NK-92 treated with Interleukin-12 subunit alpha and Interleukin-12 subunit beta, amount 100 ng/mL, for 24 hours (cell line): ENCODE measurements around the gene MACROD2.

Experiments used
- DNase-seq: peaks from one replicate; lab custom pipeline; 2025; lab: John Stamatoyannopoulos, UW

The MACROD2 gene

DNA sequence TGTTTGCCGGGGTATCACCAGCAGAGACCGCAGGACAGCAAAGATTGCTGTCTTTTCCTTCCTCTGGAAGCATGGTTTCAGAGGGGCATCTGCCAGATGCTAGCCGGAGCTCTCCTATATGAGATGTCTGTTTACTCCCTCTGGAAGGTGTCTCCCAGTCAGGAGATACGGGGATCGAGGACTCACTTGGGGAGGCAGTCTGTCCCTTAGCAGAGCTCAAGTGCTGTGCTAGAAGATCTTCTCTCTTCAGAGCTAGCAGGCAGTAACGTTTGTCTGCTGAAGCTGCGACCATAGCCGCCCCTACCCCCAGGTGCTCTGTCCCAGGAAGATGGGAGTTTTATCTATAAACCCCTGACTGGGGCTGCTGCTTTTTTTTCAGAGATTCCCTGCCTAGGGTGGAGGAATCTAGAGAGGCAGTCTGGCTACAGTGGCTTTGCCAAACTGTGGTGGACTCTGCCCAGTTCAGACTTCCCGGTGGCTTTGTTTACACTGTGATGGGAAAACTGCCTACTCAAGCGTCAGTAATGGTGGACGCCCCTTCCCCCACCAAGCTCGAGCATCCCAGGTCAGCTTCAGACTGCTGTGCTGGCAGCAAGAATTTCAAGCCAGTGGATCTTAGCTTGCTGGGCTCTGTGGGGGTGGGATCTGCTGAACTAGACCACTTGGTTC lies 475.0 kb downstream of the MACROD2 start:
- no peak for DNase-seq

DNA sequence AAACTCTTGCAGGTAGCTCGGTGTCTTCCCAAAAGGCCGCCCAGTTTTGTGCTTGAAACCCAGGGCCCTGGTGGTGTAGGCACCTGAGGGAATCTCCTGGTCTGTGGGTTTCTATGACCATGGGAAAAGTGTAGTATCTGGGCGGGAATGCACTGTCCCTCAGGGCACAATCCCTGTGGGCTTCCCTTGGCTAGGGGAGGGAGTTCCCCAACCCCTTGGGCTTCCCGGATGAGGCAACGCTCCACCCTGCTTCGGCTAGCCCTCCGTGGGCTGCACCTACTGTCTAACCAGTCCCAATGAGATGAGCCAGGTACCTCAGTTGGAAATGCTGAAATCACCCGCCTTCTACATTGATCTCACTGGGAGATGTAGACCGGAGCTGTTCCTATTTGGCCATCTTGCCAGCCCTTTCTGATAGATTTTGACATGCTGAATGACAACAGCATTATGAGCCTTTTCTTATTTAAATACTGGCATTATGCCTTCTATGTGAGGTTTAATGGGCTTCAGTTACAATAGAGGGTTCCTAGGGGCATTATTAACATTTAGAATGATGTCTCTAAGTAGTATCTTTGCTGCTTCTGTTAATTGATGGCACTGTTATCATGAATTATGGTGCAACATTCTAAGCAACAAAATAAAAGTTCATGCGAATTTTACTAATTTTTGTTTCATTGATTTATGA lies 475.8 kb downstream of the MACROD2 start:
- DNase-seq: no peak

- no peak for DNase-seq
Observed at GRCh38 chr20:14477125-14477524, 481.8 kb downstream of the MACROD2 start.

- DNase-seq: no peak
Observed at GRCh38 chr20:14478126-14478525, 482.8 kb downstream of the MACROD2 start.

DNA sequence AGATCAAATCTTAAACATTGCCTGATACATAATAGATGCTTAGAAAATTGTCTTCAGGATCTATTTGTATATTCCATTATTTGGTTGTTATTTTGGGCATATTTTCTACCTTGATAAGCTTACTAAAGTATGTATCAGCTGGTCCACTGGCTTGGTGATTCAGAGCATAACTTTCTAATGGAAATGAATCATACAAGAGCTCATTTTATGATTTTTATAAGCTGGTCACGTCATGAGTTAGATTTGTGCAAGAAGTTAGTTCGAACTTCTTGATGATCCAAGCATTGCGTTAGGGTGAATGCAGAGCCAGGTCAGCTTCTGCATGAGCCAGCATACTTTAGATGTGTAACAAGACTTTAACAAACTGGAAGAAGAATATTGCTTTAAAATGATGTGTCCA lies 486.5 kb downstream of the MACROD2 start:
- no peak for DNase-seq

DNA sequence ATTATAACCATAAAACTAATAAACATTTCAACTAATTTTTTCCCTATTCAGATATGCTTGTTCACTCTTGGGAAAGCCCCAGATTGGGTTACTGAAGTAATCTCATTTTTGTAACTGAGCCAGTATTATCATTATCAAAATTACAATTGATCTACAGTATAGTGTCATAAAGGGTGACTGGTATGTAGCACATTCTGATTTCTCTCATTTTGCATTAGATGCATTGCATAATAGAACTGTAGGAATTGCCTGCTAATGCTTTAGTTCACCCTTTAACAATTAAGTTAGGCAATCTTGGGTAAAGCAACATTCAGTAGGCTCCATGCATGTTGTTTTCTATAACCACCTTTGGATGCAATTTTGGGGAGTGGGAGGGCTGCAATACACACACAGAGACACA lies 492.9 kb downstream of the MACROD2 start:
- no peak for DNase-seq

DNA sequence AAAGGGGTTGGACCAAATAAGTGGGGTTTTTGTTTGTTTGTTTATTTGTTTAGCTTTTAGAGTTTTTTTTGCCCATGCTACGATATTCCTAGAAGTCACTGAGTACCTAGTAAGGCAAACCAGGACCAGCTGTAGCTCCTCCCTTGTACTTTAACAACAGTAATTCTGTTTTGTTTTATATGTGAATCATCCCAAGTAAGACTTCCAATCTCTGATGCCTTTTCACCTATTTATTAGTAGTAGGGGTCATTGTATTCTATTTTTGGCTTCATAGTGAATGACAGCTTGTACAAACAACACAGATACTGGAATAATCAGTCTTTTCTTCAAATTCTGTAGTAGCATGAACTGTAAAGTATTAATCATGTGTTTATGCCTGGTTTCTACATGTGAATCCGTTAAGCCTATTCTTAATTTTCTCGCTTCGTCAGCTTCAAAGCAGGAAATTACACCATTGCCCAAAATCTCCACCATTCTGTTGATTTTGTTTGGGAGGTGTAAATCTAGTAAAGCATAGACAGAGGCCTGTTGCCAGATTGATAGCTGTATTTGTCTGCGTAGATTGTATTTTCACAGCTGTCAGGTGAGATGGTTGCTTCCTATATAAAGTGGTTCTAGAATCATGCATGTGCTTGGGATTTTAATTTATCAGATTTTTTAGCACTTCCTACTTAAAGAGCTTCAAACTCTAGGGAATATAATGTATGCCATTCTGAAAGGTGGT lies 493.6 kb downstream of the MACROD2 start:
- DNase-seq: no peak

DNA sequence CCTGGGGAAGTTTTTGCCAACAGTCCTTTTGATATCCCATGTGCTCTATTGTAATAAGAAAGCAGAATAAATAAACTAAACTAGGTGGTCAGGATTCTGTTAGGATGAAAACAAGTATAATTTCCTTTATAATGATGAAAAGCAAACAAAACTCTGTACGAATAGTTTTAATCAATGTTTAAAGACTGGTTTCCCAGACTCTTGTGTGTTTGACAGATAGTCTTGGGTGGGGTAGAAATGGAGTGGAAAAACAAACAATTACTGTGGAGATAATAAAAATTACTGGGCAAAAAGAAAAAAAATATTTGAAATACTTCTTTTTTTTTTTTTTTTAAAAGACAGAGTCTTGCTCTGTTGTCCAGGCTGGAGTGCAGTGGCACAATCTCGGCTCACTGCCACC lies 494.2 kb downstream of the MACROD2 start:
- no peak for DNase-seq

- no peak for DNase-seq
Observed at GRCh38 chr20:14491436-14491835, 496.1 kb downstream of the MACROD2 start.

DNA sequence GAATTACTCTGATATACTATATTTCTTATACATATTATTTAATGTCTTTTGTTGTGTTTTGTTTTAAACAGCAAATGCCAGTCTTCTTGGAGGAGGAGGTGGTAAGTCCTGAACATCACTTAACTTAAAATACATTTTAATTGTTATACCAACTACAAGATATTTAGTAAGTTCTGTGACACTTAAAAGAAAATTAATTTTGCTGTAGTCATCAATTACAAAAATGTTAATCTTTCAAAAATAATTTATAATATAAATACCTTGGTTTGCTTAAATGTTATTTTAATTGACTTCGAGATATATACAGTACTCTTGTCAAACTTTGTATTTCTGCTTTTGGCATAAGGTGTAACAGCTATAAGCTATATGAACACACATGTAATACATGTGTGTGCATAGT lies 498.1 kb downstream of the MACROD2 start:
- no peak for DNase-seq

DNA sequence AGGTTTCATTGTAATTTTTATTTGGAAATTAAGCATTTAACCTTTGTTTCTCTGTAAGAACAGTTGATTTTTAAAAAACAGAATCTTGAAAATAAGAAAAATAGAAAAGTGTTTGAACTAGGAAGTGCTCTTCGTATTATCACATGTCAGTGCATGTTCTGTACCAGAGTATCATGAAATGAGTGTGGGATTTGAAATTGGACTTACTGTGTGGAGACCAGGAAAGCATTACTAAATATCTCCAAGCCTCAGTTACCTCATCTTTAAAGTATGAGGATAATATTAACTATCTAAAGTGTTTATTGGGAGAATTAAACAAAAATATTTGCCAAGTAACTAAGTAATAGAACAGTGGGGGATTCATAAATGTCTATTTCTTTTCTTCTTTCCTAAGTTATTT lies 499.0 kb downstream of the MACROD2 start:
- no peak for DNase-seq

DNA sequence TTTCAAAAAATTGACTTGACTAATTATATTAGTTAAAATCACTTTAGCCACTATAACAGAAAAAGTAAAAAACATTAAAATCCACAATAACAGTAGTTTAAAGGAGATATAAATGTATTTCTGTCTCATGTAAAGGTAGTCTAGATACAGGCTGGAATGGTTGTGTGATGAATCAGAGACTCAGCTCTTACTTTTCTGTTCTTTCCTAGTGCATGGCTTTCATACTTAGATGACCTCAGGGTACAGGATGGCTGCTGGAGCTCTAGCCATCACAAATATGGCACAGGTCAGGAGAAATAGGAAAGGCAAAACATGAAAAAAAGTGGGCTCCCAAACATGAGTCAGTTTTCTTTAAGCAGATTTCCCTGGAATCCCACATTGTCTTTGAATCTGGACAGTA lies 499.8 kb downstream of the MACROD2 start:
- no peak for DNase-seq

DNA sequence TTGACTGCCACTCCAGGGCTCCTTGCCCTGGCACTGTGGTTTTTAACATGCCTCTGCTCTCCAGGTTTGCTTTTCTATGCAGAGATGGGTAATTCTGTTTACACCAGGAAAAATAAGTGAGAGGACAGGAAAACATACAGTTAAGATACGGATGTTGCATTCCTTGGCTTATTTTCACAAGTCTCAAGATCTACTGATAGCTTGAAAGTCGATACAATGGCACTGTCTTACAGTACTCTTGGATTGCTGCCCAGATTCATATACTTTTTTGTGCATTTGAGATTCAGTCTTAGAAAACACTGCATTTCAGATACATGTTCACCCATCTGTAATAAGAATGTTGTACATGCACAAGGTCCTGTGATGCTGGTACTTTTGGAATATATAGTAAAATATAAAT lies 501.7 kb downstream of the MACROD2 start:
- no peak for DNase-seq

- no peak for DNase-seq
Observed at GRCh38 chr20:14498772-14499171, 503.5 kb downstream of the MACROD2 start.

DNA sequence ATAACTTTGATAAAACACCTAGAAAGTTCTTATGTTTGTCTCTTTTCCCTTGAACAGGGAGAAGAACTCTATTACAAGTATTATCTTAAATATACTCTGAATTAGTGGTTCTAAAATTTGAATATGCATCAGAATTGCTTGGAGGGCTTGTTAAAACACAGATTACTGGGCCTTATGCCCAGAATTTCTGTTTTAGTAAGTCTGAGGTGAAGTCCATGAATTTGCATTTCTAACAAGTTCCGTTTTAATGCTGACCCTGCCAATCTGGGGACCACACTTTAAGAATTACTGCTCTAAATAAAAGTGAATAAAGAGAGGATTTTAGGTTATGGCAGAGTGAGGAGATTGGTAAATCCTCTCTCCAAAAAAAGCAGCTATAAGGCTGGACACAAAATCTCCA lies 510.2 kb downstream of the MACROD2 start:
- DNase-seq: no peak

DNA sequence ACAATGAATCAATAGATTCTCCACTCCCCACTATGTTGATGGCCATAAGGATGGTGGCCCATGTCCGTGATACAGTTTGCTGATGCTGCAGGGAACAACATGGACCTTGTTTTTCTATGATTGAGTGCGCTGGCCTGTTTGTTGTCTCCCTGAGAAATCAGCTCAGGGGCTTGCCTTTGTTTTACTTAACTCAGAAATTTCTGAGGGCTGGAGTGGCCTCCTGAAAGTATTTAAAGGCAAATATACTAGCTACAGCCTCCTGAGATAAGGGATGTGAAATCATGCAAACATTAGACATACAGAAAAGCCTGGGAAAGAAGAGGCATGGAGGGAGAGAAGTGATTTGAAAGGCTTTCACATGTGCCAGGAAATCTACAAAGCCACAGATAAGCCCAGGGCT lies 512.4 kb downstream of the MACROD2 start:
- no peak for DNase-seq

DNA sequence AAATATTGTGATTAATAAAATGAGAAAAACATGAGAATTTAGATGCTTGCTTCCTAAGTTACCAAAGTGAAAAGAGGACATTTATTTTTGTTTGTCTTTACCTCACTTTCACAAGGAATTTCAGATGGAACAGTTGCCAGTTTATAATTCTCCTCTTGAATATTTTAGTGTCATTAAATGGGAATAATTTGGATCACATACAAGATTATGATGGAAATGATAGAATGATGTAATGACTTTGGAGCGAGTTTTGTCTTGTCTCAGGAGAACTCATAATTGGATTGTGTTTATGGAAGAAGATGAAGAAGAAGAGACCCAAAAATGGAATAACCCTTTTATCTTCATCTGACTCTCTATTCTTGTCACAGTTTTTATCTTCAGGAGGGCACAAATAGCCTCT lies 515.0 kb downstream of the MACROD2 start:
- DNase-seq: no peak

- DNase-seq: no peak
Observed at GRCh38 chr20:14512839-14513238, 517.5 kb downstream of the MACROD2 start.

DNA sequence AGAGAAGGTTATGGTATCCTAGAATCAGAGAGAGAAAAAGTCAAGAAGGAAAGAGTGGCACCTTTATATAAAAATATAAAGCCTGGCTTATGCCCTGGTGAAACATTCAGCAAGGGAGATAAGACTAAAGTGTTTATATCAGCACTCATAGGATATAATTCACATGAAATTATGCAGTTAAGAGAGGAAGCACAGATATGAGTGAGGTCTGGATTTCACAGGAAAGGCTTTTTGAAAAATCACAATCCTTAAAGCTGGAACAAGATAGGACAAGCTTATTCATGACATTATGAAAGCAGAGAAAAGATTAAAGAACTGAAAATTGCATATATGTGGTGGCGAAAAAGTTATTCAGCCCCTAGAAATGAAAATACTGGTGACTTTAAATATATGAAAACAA lies 523.3 kb downstream of the MACROD2 start:
- DNase-seq: no peak

- DNase-seq: no peak
Observed at GRCh38 chr20:14521016-14521415, 525.7 kb downstream of the MACROD2 start.

DNA sequence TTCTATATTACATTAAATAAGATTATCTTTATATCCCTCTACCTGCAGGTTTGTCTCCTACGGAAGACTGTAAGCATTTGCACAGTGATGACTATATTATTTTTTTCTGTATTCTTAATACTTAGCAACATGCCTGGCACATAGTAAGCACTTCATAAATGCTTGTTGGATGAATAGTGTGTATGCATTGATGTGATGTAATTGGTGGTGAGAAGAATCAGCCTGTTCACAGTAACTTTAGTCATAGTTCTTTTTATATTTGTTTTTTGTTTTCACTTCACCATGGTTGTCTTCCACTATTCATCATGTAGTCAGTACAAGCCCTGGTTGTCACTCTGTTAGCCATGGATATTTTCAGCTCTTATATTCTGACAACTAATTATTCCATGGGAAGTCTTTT lies 526.1 kb downstream of the MACROD2 start:
- DNase-seq: no peak

DNA sequence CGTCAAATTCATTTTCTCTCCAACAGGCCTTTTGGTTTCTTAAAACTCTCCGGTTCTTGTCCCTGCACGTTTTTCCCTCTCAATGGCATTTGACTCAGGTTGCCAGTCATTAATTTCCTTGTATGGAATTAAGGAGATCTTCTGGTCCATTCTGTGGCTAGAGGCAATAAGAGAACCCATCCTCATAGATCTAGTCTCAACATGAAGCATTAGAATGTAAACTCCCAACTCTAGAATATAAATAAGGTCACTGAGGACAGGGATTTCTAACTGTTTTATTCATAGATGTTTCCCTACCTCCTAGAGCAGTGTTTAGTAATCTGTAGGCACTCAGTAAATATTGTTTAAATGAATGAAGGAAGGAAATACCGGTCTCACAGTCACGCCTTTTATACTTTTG lies 527.3 kb downstream of the MACROD2 start:
- DNase-seq: no peak

DNA sequence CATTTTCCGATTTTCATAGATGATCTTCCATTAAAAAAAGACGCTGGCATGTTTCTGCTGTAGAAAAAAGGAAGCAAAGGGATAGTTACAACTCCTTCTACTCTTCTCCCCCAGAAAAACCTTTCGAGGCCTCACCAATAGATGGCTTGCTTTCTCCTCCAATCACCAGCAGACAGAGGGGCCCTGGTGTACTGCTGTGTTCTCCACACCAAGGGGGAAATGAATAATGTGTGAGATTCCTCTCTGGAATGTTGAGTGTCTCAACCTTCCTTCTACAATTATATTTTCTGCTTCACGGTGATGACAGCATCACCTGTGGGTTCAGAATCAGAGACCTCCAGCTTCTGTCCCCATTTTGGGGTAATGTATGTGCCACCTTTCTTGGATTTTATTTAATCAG lies 527.8 kb downstream of the MACROD2 start:
- no peak for DNase-seq
